ENCODE results near the gene FAR2.

DNA sequence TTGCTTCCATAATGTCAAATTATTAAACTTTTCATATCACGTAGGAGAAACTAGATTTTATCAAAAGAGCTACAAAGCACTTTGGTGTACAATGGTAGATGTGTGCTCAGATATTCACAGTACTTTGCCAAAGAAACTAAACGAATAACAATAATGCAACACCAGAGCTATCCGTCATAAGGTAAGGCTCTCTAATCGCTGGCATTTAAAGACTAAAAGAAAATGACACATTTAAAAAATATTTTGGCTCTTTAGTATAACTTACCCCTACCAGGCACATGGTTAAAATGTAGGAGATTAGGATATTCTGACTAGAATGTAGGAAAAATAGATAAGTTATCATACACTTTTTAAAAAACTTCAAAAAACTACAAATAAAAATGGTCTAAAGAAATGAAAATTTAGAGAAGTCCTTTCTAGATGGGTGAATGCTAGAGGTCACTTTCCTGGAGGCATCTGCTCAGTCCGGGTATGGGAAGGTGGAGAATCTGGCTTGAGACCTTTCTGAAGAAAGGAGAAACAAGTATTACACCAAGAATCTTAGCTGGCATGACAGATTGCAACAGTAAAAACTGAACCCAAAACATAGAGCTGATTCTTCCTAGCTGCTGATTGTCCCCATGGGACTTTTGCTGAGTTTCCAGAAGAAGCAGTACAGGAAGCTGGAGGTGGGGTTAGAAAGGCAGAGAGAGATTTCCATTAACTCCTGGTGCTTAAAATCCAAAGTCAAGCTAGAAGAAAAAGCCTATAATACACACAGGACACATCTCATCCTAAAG is 67.9 kb downstream of the FAR2 start:
- TF ChIP-seq, protein P1, sequence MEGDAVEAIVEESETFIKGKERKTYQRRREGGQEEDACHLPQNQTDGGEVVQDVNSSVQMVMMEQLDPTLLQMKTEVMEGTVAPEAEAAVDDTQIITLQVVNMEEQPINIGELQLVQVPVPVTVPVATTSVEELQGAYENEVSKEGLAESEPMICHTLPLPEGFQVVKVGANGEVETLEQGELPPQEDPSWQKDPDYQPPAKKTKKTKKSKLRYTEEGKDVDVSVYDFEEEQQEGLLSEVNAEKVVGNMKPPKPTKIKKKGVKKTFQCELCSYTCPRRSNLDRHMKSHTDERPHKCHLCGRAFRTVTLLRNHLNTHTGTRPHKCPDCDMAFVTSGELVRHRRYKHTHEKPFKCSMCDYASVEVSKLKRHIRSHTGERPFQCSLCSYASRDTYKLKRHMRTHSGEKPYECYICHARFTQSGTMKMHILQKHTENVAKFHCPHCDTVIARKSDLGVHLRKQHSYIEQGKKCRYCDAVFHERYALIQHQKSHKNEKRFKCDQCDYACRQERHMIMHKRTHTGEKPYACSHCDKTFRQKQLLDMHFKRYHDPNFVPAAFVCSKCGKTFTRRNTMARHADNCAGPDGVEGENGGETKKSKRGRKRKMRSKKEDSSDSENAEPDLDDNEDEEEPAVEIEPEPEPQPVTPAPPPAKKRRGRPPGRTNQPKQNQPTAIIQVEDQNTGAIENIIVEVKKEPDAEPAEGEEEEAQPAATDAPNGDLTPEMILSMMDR (IDR thresholded peaks at IDR 0.05 in 4 of 5, conservative IDR thresholded peaks at IDR 0.05 in 1 of 5): no peak
- TF ChIP-seq POLR2A (IDR thresholded peaks at IDR 0.05): no peak

Measured in gastrocnemius medialis (tissue), 4 donors.